Activated T-cell treated with anti-CD3 and anti-CD28 coated beads for 1 hour (primary cell): ENCODE results near the gene INPP4B.

Experiments
- DNase-seq: peaks from one replicate; pipeline ENCODE4 v3.0.0-alpha.2; 2020; ENCODE audit warnings: low read depth

Gene INPP4B

GRCh38 chr4:142846108-142846728 lies at the start of gene INPP4B:
TSS of gene INPP4B (minus strand) at chr4:142846301.
- peak; percentile 24 for DNase-seq

- DNase-seq, result no peak
Observed at GRCh38 chr4:142893012-142893411, 46.9 kb upstream of the INPP4B start.

GRCh38 chr4:142886566-142886965 lies 40.5 kb upstream of the INPP4B start:
- DNase-seq, result no peak

- DNase-seq, result no peak
Observed at GRCh38 chr4:142883040-142883832, 37.1 kb upstream of the INPP4B start.

GRCh38 chr4:142882159-142882558 lies 36.1 kb upstream of the INPP4B start:
- no peak for DNase-seq

GRCh38 chr4:142881331-142881730 lies 35.2 kb upstream of the INPP4B start:
- no peak for DNase-seq

GRCh38 chr4:142875117-142875516 lies 29.0 kb upstream of the INPP4B start:
- no peak for DNase-seq

- DNase-seq, result no peak
Observed at GRCh38 chr4:142874684-142875083, 28.6 kb upstream of the INPP4B start.

GRCh38 chr4:142866685-142867084 lies 20.6 kb upstream of the INPP4B start:
- no peak for DNase-seq

- DNase-seq, result no peak
Observed at GRCh38 chr4:142861351-142861750, 15.2 kb upstream of the INPP4B start.

- DNase-seq, result no peak
Observed at GRCh38 chr4:142858965-142859364, 12.9 kb upstream of the INPP4B start.

- DNase-seq, result no peak
Observed at GRCh38 chr4:142858446-142858845, 12.3 kb upstream of the INPP4B start.

GRCh38 chr4:142856576-142856975 lies 10.5 kb upstream of the INPP4B start:
- no peak for DNase-seq

GRCh38 chr4:142850478-142850877 lies 4.4 kb upstream of the INPP4B start:
- no peak for DNase-seq

- DNase-seq, result peak; percentile 63
Observed at GRCh38 chr4:142846729-142847596, 862 bp upstream of the INPP4B start.

- no peak for DNase-seq
Observed at GRCh38 chr4:142845293-142846107, 601 bp downstream of the INPP4B start.

GRCh38 chr4:142844782-142845181 lies 1.3 kb downstream of the INPP4B start:
- DNase-seq, result no peak

- no peak for DNase-seq
Observed at GRCh38 chr4:142840516-142841123, 5.5 kb downstream of the INPP4B start.

- no peak for DNase-seq
Observed at GRCh38 chr4:142838778-142839177, 7.3 kb downstream of the INPP4B start.

GRCh38 chr4:142832022-142832421 lies 14.1 kb downstream of the INPP4B start:
- no peak for DNase-seq

- DNase-seq, result no peak
Observed at GRCh38 chr4:142826503-142827241, 19.4 kb downstream of the INPP4B start.
